Amygdala (tissue), 56 donors: Measurements from ENCODE around the gene BAZ2A.
"Not testable (repeated sequence)": the region's sequence is repeated elsewhere in the genome, so short reads cannot be mapped to it uniquely, and the experiment has no call there.

Source experiments
- DNase-seq, 56 donors: peaks; one replicate each; lab custom pipeline; 2025; lab: John Stamatoyannopoulos, UW

Gene BAZ2A

GRCh38 chr12:56600753-56601152, 29.4 kb downstream of the BAZ2A start:
- no peak for DNase-seq

GRCh38 chr12:56599797-56600196, 30.3 kb downstream of the BAZ2A start:
- no peak for DNase-seq

- no peak for DNase-seq
These were observed 31.1 kb downstream of the BAZ2A start for GRCh38 chr12:56599041-56599440.

GRCh38 chr12:56596815-56597214, 33.3 kb downstream of the BAZ2A start:
- no peak for DNase-seq

GRCh38 chr12:56593909-56594621, 36.1 kb downstream of the BAZ2A start:
- DNase-seq = peak in 37 of 56 donors; percentile 3 to 52 (median 20)

GRCh38 chr12:56591961-56592360, 38.2 kb downstream of the BAZ2A start:
- DNase-seq = peak in 2 of 56 donors; percentile 5 to 6

GRCh38 chr12:56591126-56591525, 39.0 kb downstream of the BAZ2A start:
- DNase-seq = no peak

- no peak for DNase-seq
These were observed 39.8 kb downstream of the BAZ2A start for GRCh38 chr12:56590237-56590830.

- DNase-seq = no peak
These were observed 40.3 kb downstream of the BAZ2A start for GRCh38 chr12:56589783-56590182.

- no peak for DNase-seq
These were observed 45.0 kb downstream of the BAZ2A start for GRCh38 chr12:56585098-56585497.

GRCh38 chr12:56581418-56582145, 48.5 kb downstream of the BAZ2A start:
- DNase-seq = no peak

- DNase-seq = no peak
These were observed 51.1 kb downstream of the BAZ2A start for GRCh38 chr12:56578983-56579546.

GRCh38 chr12:56577248-56577647, 52.9 kb downstream of the BAZ2A start:
- DNase-seq = not testable (repeated sequence)

- DNase-seq = no peak
These were observed 55.9 kb downstream of the BAZ2A start for GRCh38 chr12:56574210-56574609.

- DNase-seq = no peak
These were observed 57.8 kb downstream of the BAZ2A start for GRCh38 chr12:56572288-56572687.

GRCh38 chr12:56571121-56571520, 59.0 kb downstream of the BAZ2A start:
- no peak for DNase-seq

- DNase-seq = no peak
These were observed 62.0 kb downstream of the BAZ2A start for GRCh38 chr12:56568146-56568545.

GRCh38 chr12:56565510-56566101, 64.5 kb downstream of the BAZ2A start:
- DNase-seq = peak in 1 of 56 donors; percentile 5

- DNase-seq = no peak
These were observed 79.1 kb downstream of the BAZ2A start for GRCh38 chr12:56551070-56551469.

GRCh38 chr12:56546680-56547079, 83.4 kb downstream of the BAZ2A start:
- DNase-seq = no peak
